Cardiac muscle cell (in vitro differentiated cells and primary cell): Measurements from ENCODE around the gene FCER2. TPM values are rescaled to one million over a fixed set of nuclear protein-coding genes. Genes with fewer than 3 reads are reported as not detected.

Source experiments
- DNase-seq, 2 donors: peaks; one replicate each; pipeline versions ENCODE4 v3.0.0 to v3.0.0-alpha.2; 2010 to 2017; ENCODE audit warnings: low read depth in 1 of 2, low spot score in 1 of 2
- H3K27ac ChIP-seq: fragments of 200-600 bp; sonication (generic); 2 replicates; pipeline ENCODE4 v1.5.1; 2016
- H3K27me3 ChIP-seq: fragments of 200-600 bp; sonication (generic); 2 replicates; pipeline ENCODE4 v1.6.0; 2016; ENCODE audit warnings: control low read depth
- H3K36me3 ChIP-seq: fragments of 200-600 bp; sonication (generic); 2 replicates; pipeline ENCODE4 v1.5.1; 2016; ENCODE audit warnings: control low read depth
- H3K4me1 ChIP-seq: fragments of 200-600 bp; sonication (generic); 2 replicates; pipeline ENCODE4 v1.8.1; 2017; ENCODE audit warnings: low read depth, mild to moderate bottlenecking, mixed run types
- H3K4me3 ChIP-seq: fragments of 200-600 bp; sonication (generic); 2 replicates; pipeline ENCODE4 v1.5.1; 2016; ENCODE audit warnings: mild to moderate bottlenecking
- H3K9me3 ChIP-seq: fragments of 200-600 bp; sonication (generic); 2 replicates; pipeline ENCODE4 v1.5.1; 2017; ENCODE audit warnings: low read depth, mild to moderate bottlenecking, control low read depth
- polyA plus RNA-seq: library from polyadenylated mRNA; unstranded; fragments of >200 nt; fragmentation: Nextera tagmentation; extraction: Ambion mirVana; gene quantifications from 2 replicates; pipeline ENCODE4 v1.2.1, GENCODE V29; 2016
- total RNA-seq: library from RNA; depleted of rRNA; stranded (reverse); fragments of >200 nt; gene quantifications from 2 replicates; pipeline ENCODE4 v1.2.3, GENCODE V29; 2016
- TF ChIP-seq, protein P1 (sequence below): IDR thresholded peaks from 2 replicates; pipeline ENCODE4 v1.5.1; 2012; ENCODE audit warnings: low read depth, mild to moderate bottlenecking, low read length

Gene FCER2
- total and polyA plus RNA-seq, 2 experiments from 2014 or later, result not detected

DNA sequence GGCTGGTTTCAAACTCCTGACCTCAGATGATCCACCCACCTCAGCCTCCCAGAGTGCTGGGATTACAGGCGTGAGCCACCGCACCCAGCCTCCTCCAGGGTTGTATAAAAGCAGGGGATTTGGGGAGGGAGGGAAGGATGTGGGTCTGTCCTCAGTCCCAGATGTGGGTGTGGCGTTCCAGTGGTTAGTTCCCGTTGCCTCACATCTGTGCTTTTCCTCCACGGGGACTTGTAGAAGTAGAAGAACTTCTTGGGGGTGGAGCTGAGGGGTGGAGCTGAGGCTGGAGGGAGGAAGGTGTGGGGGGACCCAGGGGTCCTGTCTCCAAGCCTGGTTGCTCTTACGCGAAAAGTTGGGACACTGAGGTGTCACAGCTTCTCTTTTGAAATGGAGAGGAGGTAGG lies 25.6 kb downstream of the FCER2 start:
- Histone ChIP-seq H3K4me3 (no peak overlapping the region), H3K4me1 (no peaks in the 10 kb centered on the region), H3K27ac (no peak overlapping the region), H3K9me3 (no peaks in the 10 kb centered on the region), H3K27me3 (peaks cover 33% of the 10 kb centered on the region), H3K36me3 (no peaks in the 10 kb centered on the region)
- TF ChIP-seq, protein P1, sequence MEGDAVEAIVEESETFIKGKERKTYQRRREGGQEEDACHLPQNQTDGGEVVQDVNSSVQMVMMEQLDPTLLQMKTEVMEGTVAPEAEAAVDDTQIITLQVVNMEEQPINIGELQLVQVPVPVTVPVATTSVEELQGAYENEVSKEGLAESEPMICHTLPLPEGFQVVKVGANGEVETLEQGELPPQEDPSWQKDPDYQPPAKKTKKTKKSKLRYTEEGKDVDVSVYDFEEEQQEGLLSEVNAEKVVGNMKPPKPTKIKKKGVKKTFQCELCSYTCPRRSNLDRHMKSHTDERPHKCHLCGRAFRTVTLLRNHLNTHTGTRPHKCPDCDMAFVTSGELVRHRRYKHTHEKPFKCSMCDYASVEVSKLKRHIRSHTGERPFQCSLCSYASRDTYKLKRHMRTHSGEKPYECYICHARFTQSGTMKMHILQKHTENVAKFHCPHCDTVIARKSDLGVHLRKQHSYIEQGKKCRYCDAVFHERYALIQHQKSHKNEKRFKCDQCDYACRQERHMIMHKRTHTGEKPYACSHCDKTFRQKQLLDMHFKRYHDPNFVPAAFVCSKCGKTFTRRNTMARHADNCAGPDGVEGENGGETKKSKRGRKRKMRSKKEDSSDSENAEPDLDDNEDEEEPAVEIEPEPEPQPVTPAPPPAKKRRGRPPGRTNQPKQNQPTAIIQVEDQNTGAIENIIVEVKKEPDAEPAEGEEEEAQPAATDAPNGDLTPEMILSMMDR, result no peak
- no peak for DNase-seq

DNA sequence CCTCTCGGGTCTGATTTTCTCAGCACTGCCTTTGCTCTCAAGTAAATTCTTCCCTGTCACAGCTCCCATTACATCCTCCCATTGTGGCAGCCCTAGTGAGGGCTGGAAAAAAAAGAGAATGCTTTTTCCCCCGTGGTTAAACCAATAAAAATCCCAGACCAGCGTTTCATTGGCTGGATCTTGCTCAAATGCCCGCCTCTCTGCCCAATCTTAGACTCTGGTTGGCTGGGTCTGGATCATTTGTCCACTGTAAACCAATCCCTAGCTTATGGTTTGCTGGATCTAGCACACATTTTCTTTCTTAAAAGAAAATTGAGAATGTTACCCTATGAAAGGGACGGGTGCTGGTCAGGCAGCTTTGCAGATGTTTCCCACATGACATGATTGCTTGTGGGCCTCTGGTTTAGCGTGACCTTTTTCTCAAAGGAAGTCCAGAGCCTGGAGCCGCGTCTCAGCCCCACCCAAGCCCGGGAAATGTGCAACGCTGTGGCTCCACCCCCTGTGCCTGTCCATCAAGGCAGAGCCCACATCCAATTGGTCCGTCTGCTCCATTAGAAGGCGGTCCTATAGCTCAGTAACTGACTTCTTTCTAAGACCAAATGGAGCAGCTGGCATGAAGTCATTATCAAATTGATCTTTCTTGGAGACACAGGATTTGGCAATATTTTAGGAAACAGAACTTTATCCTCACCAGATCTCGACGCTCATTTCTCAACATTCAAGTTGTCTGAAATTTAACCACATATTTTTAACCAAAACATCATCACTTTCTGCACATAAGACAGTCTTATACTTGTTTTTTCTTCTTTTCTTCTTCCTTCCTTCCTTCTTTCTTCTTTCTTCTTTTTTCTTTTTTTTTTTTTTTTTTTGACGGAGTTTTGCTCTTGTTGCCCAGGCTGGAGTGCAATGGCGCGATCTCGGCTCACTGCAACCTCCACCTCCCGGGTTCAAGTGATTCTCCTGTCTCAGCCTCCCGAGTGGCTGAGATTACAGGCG lies 27.6 kb downstream of the FCER2 start:
- H3K9me3 ChIP-seq, result no peaks in the 10 kb centered on the region
- peaks cover 51% of the 10 kb centered on the region for H3K27me3 ChIP-seq
- H3K4me1 ChIP-seq, result no peaks in the 10 kb centered on the region
- TF ChIP-seq, protein P1, result no peak
- peak; percentile 20 to 63 for DNase-seq
- no peaks in the 10 kb centered on the region for H3K36me3 ChIP-seq
- no peak overlapping the region for H3K27ac ChIP-seq
- H3K4me3 ChIP-seq, result no peak overlapping the region

DNA sequence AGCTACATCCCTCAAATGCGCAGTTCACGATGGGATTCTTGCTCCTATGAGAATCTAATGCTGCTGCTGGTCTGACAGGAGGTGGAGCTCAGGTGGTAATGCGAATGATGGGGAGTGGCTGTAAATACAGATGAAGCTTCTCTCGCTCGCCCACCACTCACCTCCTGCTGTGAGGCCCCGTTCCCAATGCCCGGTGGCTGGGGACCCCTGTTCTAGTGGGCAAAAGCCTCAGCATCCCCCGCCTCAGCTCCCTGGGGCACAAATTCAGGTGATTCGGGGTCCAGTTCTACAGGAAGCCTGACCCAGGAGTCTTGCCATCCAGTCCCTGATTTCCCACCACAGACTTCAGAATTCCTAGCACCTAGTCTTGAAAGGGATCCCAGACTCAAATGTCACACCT lies 29.4 kb downstream of the FCER2 start:
- H3K9me3 ChIP-seq, result no peaks in the 10 kb centered on the region
- no peak for DNase-seq
- H3K27me3 ChIP-seq, result peaks cover 65% of the 10 kb centered on the region
- H3K4me1 ChIP-seq, result no peaks in the 10 kb centered on the region
- no peak overlapping the region for H3K27ac ChIP-seq
- H3K4me3 ChIP-seq, result no peak overlapping the region
- H3K36me3 ChIP-seq, result no peaks in the 10 kb centered on the region
- TF ChIP-seq, protein P1, result no peak

DNA sequence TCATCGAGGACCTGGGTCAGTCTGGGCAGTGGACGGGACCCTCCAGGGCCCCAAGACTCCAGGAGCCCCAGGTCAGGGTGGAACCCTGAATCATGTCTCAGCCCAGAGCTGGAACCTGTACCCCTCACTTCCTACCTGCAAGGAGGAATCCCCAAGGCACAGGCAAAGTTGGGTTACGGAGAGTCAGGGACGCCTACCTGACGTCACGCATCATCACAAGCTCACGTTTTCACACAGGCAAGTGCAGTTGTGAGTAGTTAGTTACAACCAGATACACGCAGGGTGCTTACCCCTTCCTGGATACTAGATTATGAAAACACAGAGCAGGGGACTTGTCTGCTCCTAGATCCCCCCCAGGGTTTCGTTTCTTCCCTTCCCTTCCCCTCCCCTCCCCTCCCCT lies 31.1 kb downstream of the FCER2 start:
- no peak for DNase-seq
- TF ChIP-seq, protein P1, result no peak
- no peaks in the 10 kb centered on the region for H3K36me3 ChIP-seq
- H3K9me3 ChIP-seq, result no peaks in the 10 kb centered on the region
- H3K27ac ChIP-seq, result no peak overlapping the region
- no peaks in the 10 kb centered on the region for H3K4me1 ChIP-seq
- peaks cover 51% of the 10 kb centered on the region for H3K27me3 ChIP-seq
- H3K4me3 ChIP-seq, result no peak overlapping the region

DNA sequence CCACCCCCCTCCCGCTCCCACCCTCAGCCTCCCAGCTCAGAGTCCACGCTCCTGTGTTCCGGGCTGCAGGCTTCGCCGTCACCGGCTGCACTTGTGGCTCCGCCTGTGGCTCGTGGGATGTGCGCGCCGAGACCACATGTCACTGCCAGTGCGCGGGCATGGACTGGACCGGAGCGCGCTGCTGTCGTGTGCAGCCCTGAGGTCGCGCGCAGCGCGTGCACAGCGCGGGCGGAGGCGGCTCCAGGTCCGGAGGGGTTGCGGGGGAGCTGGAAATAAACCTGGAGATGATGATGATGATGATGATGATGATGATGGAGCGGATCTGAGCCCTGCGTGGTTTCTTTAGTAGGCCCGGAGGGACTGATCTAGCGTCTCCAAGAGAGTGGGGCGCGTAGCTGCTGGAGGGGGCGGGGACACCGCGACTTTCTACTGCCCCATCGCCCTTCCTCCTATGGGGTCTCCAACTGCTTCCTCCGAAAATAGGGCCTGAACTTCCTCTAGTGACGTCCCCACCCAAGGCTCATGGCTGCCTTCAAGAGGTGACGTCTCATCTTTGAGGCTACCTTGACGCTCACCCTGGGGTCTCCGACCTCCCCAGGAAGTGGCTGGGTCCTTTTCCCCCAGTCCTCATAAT lies 31.7 kb downstream of the FCER2 start:
- H3K4me3 ChIP-seq, result peak overlapping the region; percentile 29
- peaks cover 51% of the 10 kb centered on the region for H3K27me3 ChIP-seq
- peak; percentile 3 to 42 for DNase-seq
- H3K4me1 ChIP-seq, result no peaks in the 10 kb centered on the region
- H3K9me3 ChIP-seq, result no peaks in the 10 kb centered on the region
- no peak overlapping the region for H3K27ac ChIP-seq
- TF ChIP-seq, protein P1, result no peak
- H3K36me3 ChIP-seq, result no peaks in the 10 kb centered on the region
